Measurements from ENCODE around the gene UMPS.

- TF ChIP-seq CTCF (conservative IDR thresholded peaks at IDR 0.05; ENCODE audit: low read depth, low read length) (no peak), EZH2 (IDR thresholded peaks at IDR 0.05; ENCODE audit: borderline replicate concordance, low read depth, low read length, poor library complexity, severe bottlenecking) (no peak)
These were observed 54.6 kb downstream of the UMPS start for GRCh38 chr3:124784686-124785382.
